Fibroblast of the aortic adventitia (primary cell): Measurements from ENCODE around the gene TGFB3. TPM values are rescaled to one million over a fixed set of nuclear protein-coding genes. Genes with fewer than 3 reads are reported as not detected.
A peak's percentile ranks its signal among the peaks of the same experiment; 100 is the strongest.

Experiments used
- DNase-seq: peaks from one replicate; pipeline ENCODE4 v3.0.0-alpha.2; 2010; ENCODE audit warnings: low read depth
- H3K4me3 ChIP-seq: 2 replicates; pipeline ENCODE4 v1.5.1; 2011; ENCODE audit warnings: low read depth, mild to moderate bottlenecking, control low read depth, low read length, moderate library complexity
- CTCF ChIP-seq: IDR thresholded peaks from 2 replicates; pipeline ENCODE4 v1.5.1; 2011; ENCODE audit warnings: mild to moderate bottlenecking, low read length, control low read depth, inconsistent platforms; ENCODE audit not compliant: insufficient read depth
- total RNA-seq: library from RNA; depleted of rRNA; stranded (reverse); fragments of >200 nt; gene quantifications from 2 replicates; pipeline ENCODE4 v1.2.3, GENCODE V29; 2012; ENCODE audit warnings: low replicate concordance

TGFB3 gene
- 9.9 and 15.2 TPM in 2 replicates for total RNA-seq

- DNase-seq, result peak; percentile 94
- TF ChIP-seq CTCF, result no peak
- H3K4me3 ChIP-seq, result peak within 1 kb of the TSS; percentile 71
These were observed at the start of gene TGFB3 for GRCh38 chr14:75981426-75982265. TSS of gene TGFB3 (minus strand) at chr14:75981995. CDS start at chr14:75980893, 1,102 bp downstream.

GRCh38 chr14:76024211-76024907 is 42.6 kb upstream of the TGFB3 start:
- DNase-seq, result no peak
- TF ChIP-seq CTCF, result no peak
- no peak overlapping the region for H3K4me3 ChIP-seq

GRCh38 chr14:76023757-76024156 is 42.0 kb upstream of the TGFB3 start:
- TF ChIP-seq CTCF, result no peak
- no peak overlapping the region for H3K4me3 ChIP-seq
- no peak for DNase-seq

GRCh38 chr14:76022991-76023390 is 41.2 kb upstream of the TGFB3 start:
- H3K4me3 ChIP-seq, result no peak overlapping the region
- DNase-seq, result no peak
- no peak for TF ChIP-seq CTCF

GRCh38 chr14:76019676-76020075 is 37.9 kb upstream of the TGFB3 start:
- TF ChIP-seq CTCF, result no peak
- DNase-seq, result no peak
- no peak overlapping the region for H3K4me3 ChIP-seq

GRCh38 chr14:76015668-76016067 is 33.9 kb upstream of the TGFB3 start:
- no peak for TF ChIP-seq CTCF
- no peak overlapping the region for H3K4me3 ChIP-seq
- DNase-seq, result no peak
